NCI-H446 (cell line): ENCODE measurements around the gene SYT17.
"Not testable (repeated sequence)": the region's sequence is repeated elsewhere in the genome, so short reads cannot be mapped to it uniquely, and the experiment has no call there.

Source experiments
- DNase-seq, 2 experiments: peaks; one replicate each; lab custom pipeline; 2025; lab: John Stamatoyannopoulos, UW

Gene SYT17

DNA sequence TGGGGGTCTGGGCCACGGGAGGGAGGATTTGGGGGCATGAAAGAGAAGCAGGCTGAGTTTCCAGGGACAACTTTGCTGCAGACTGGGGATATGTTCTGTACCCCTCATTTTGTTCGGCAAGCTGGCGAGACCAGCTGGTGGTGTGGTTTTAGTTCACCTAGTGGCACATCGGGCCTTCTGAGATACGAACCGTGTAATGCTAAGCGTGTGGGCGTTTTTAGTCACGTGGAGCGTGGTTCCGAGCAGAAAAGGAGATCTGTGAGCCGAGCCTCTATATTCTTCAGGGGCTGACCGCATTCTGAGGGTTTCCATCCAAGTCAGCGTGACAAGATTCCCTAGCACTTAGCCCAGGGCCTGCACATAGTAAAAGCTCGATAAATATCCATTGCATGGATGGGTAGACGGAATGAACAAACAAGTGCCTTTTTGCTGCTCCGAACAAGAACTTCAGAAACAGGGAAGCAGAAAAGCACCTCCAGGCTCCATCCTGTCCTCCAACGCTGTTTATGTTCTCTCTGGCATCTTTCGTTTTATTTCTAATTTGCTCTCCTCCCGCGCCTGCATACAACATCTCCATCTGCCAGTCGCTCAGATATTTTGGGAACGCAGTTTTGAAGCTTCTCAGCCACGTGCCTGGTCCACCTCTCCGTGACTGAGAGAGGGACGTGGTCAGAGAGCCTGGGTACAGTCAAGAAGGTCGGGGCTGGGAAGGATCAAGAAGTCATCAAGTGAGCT lies 5.8 kb downstream of the SYT17 start:
- no peak for DNase-seq

- no peak for DNase-seq
These were observed 6.4 kb downstream of the SYT17 start for GRCh38 chr16:19174478-19174877.

DNA sequence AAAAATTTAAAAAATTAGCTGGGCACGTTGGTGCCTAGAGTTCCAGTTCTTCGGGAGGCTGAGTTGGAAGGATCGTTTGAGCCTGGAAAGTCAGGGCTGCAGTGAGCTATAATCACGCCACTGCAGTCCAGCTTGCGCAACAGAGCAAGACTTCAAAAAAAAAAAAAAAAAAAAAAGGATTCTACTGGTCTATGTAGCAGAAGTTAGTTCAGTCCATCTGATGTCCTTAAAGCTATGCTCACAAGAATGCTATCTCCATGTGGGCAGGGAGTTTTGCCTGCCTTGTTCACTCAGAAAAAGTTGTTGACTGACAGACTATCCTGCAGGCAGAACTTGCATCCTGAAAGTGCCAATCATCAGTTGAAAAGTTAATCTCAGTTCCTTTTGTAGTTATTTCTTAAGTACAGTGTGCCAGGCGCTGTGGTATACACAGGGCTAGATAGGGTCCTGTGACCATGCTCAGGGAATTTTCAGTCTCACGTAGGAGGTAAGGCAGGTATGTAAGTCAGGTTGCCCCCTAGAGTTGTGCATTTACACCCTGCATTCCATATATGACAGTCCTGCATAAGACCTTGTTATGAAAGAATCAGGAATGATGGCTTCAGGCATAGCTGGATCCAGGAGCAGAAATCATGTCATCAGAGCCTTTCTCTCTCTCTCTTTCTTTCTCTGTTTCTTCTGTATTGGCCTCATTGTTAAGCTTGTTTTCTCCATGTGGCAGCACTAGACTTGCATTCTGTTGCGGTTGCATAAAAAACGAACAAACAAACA lies 7.6 kb downstream of the SYT17 start:
- no peak for DNase-seq

- no peak for DNase-seq
These were observed 9.2 kb downstream of the SYT17 start for GRCh38 chr16:19177111-19177739.

DNA sequence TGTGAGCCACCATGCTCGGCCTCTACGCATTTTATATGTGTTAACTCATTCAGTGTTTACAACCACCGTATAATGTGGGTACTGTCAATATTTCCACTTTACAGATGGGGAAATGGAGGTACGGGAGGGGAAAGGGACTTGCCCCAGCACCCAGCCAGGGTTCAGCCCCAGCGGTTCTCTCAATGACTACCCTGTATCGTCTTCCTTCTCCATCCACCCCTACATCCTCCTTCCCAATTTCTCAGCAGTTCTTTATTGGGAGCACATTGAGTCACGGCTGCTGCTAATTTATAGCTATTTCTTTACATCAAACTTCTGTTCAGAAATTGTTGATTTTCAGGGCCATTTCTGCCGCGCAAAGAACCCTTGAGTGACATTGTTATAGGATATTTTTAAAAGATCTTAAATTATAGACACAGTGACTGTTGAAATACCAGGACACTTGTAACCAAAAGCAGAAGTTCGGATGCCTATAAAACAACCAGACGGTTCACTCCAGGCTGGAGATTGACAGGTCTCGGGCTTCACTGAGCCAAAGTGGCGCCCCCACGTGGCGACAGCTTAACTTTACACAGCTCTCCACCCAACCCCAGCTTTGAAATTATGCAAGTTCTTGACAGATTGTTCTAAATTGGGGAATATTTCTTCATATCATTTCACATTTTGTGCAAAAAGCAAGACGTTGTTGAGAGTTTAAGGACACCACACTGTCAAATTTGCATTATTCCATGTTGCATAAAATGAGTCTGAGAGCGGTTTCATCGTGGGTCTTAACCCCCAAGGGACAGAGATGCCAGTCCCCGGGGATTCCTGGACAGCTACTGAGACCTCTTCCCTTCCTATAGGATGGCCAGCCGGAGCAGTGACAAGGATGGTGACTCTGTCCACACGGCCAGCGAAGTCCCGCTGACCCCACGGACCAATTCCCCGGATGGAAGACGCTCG lies 11.8 kb downstream of the SYT17 start:
- DNase-seq: peak in 1 of 2 experiments; percentile 10

DNA sequence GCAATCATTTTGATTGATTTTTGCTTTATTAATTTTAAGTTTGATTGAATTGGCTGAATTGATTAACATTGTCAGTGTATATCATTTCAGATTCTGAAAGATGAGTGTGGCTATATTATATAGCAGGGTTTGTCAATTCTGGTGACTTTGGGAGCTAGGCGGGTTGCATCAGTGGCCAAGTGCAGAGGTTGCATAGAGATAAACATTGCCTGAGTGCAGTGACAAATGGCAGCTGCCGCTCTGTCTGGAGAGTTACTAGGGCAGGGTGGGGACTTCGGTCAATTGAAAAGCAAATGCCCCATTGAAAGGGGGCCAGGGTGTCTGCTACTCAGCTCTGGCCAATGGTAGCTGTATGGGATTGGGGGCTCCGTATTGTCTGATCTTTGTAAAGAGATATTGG lies 12.7 kb downstream of the SYT17 start:
- no peak for DNase-seq

- no peak for DNase-seq
These were observed 14.4 kb downstream of the SYT17 start for GRCh38 chr16:19182481-19182880.

DNA sequence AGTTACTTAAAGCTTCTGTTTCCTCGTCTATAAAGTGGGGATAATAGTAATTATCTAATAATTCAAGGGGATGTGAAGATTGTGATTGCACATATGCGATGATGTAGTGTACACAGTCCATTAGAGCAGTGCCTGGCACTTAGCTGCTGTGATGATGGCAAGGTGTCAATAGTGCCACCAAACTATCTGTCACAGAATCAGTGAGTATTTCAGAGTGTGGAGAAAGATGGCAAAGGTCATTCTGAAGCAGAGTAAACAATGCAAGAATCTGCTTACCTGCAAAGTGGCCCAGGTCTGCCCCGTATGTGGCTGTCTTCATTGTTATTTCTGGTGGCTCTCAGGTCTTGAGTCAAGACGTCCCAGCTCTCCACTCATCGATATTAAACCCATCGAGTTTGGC lies 15.1 kb downstream of the SYT17 start:
- DNase-seq: no peak

GRCh38 chr16:19184823-19185509 lies 16.9 kb downstream of the SYT17 start:
- no peak for DNase-seq

DNA sequence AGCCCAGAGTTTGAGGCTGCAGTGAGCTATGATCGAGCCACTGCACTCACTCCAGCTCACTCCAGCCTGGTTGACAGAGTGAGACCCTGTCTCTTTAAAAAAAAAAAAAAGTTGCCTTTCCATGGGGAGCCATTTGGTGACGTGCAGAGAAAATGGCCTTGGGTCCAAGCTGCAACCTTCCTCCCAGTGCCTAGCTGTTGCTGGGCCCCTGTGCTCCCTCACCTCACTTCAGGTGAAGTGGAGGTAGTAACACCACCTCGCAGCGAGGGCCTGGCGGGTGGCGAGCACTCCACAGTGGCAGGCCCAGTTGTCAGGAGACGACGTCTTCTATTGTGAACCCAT lies 17.4 kb downstream of the SYT17 start:
- no peak for DNase-seq

- DNase-seq: no peak
These were observed 18.4 kb downstream of the SYT17 start for GRCh38 chr16:19186408-19186807.

- not testable (repeated sequence) for DNase-seq
These were observed 19.9 kb downstream of the SYT17 start for GRCh38 chr16:19187961-19188360.

DNA sequence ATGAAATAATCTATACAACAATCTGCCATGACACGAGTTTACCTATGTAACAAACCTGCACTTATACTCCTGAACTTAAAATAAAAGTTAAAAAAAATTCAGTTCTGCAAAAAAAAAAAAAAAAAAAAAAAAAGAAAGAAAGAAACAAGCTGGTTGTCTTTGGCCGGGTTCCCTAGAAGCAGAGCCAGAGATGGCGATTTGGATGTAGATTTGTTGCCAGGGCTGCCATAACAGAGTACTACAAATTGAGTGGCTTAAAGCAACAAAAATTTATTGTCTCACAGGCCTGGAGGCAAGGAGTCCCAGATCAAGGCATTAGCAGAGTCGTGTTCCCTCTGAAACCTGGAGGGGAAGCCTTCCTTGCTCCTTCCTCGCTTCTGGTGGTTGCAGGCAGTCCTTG lies 20.4 kb downstream of the SYT17 start:
- DNase-seq: no peak

DNA sequence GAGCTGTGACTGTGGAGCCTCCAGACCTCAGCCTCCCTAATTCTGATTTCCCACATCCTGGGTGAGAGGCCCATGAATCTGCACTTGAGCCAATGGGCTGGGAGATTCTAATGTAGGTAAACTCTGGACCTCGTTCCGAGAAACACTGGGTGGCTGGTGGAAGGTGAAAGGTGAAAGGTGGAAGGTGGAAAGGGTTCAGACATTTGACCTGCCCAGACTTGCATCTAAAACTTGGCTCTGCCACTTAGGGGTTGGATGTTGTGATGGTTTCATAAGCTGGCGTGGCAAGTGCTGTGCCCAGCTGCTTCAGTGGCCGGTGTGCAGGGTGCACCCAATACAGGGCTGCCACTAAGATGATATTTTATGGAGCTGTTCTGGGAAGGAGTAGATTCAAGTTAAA lies 24.8 kb downstream of the SYT17 start:
- no peak for DNase-seq

DNA sequence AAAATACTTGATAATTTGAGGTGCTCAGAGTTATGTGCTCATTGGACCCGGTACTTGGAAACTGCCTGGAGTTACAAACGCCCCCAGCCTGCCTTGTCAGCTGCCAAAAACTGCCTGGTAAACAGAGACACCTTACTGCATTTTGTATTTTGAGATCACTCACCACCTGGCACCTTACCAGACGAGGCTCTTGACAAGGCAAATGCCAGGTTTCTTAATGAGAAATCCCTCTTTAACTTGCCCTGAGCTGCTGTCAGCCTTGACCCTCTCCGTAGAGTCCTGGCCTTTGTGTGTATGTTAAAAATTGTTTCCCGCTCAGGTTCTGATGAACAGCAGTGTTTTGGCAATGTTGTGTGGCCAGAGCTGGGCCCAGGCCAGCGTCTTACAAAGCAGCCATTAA lies 28.8 kb downstream of the SYT17 start:
- DNase-seq: no peak

DNA sequence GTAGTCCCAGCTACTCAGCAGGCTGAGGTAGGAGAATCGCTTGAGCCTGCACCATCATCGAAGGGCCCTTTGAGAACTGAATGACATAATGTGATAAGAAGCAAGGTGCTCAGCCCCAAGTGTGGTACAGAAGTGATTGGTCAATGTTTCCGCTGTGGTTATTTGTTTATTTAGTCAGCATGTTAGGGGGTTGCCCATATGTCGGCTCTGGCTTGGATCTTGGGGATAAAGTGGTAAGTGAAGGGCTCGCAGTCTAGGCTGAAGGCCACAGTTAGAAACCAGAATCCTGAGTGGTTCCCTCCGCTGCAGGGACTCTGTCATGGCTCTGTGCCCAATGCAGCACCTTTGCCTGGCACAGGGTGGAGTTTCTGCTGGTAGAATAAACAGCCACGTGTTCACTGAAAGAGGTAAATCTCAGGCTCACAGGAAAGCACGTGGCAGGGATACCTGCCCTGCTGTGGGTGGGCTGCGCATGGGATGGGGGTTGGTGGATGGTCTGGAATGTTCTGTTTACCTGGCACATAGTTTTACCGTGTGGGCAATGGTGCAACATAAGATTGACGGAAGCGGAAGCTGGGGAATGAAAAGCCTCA lies 35.4 kb downstream of the SYT17 start:
- DNase-seq: no peak

- DNase-seq: no peak
These were observed 42.4 kb downstream of the SYT17 start for GRCh38 chr16:19210280-19210924.

- no peak for DNase-seq
These were observed 42.9 kb downstream of the SYT17 start for GRCh38 chr16:19210968-19211367.

DNA sequence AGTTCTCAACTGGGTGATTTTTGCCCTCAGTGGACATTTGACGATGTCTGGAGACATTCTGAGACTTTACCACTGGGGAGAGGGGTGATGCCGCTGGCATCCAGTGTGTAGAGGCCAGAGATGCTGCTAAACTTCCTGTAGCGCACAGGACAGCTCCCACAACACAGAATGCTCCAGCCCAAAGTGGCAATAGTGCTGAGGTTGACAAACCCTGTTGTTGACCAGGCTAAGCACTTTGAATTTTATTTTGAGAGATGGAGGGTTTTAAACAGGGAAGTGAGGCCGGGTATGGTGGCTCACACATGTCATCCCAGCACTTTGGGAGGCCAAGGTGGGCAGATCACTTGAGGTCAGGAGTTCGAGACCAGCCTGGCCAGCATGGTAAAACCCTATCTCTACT lies 44.0 kb downstream of the SYT17 start:
- no peak for DNase-seq

DNA sequence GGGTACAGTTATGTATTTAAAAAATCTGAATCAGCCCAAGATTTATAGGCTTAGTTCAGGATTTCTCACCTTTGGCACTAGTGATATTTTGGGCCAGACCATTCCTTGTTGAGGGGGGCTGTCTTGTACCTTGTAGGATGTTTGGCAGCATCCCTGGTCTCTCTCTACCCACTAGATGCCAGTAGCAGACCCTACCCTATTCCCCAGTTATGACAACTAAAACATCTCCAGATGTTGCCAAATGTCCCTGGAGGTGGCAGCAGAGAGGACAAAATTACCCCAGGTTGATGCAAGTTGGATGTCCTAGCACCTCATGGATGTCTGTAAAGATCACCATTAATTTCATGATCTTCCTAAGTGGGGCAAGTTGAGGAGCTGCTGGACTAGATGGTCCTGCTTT lies 45.8 kb downstream of the SYT17 start:
- DNase-seq: no peak

- DNase-seq: no peak
These were observed 47.7 kb downstream of the SYT17 start for GRCh38 chr16:19215705-19216104.
